Body of pancreas (tissue), 4 donors: ENCODE data around the gene FAM217B. TPM values are rescaled to one million over a fixed set of nuclear protein-coding genes. Genes with fewer than 3 reads are reported as not detected.
A peak's percentile ranks its signal among the peaks of the same experiment; 100 is the strongest.

Experiments
- ATAC-seq: fragments of 150-250 bp; one replicate; pipeline ENCODE4 v1.9.1; 2016
- DNase-seq, 4 donors: peaks; one replicate each; pipeline ENCODE4 v3.0.0-alpha.2; 2019
- H3K27ac ChIP-seq, 4 donors: fragments of 200-600 bp; sonication (generic); 1 replicate in 3 of 4; 2 replicates in 1 of 4; pipeline versions ENCODE4 v1.5.1 to v1.6.1; 2016 to 2019; ENCODE audit warnings: mild to moderate bottlenecking in 1 of 4, mixed read lengths in 1 of 4, moderate library complexity in 1 of 4
- H3K27me3 ChIP-seq, 2 donors: fragments of 200-600 bp; sonication (generic); one replicate each; pipeline ENCODE4 v1.6.0; 2016; ENCODE audit warnings: mild to moderate bottlenecking in 1 of 2
- H3K36me3 ChIP-seq, 2 donors: fragments of 200-600 bp; sonication (generic); replicated peaks in 1 of 2; 2 replicates each; pipeline ENCODE4 v1.5.1; 2016; ENCODE audit warnings: low read depth in 2 of 2; ENCODE audit not compliant: insufficient read depth in 1 of 2
- H3K4me1 ChIP-seq: fragments of 200-600 bp; sonication (generic); one replicate; pipeline ENCODE4 v1.6.0; 2016
- H3K4me3 ChIP-seq, 2 donors: fragments of 200-600 bp; sonication (generic); 1 replicate in 1 of 2; 2 replicates in 1 of 2; pipeline ENCODE4 v1.5.1; 2016 to 2019
- H3K9me3 ChIP-seq, 3 donors: fragments of 200-600 bp; sonication (generic); 1 replicate in 2 of 3; 2 replicates in 1 of 3; pipeline ENCODE4 v1.5.1; 2016
- CTCF ChIP-seq, 7 experiments: fragments of 450-650 bp in 4 of 7; fragments of 200-600 bp in 3 of 7; sonication (generic) in 3 of 7; IDR thresholded peaks; one replicate each; pipeline ENCODE4 v1.5.1; 2016 to 2019; ENCODE audit warnings: antibody characterized with exemption in 7 of 7
- POLR2A ChIP-seq, 3 donors: fragments of 450-650 bp; IDR thresholded peaks; one replicate each; pipeline ENCODE4 v1.6.1; 2016; ENCODE audit warnings: antibody characterized with exemption in 3 of 3, mild to moderate bottlenecking in 2 of 3
- WGBS, 2 donors: methylation state at CpG; one replicate each; pipeline ENCODE4 v1.1.5; 2017; 5-methylcytosine and 5-hydroxymethylcytosine counted together
- intact Hi-C: fragments of 100-400 bp; cut with DNase I; formaldehyde crosslinking; loops from one replicate; pipeline ENCODE4 v1.15.1; 2023
- total RNA-seq, 2 donors: library from RNA; depleted of rRNA; stranded (reverse); fragments of >200 nt; gene quantifications; one replicate each; pipeline ENCODE4 v1.1.0, GENCODE V29; 2016

Gene FAM217B
- total RNA-seq, 2 donors from 2014 or later, result 2.6 to 3.6 TPM

- WGBS, 2 donors, result 72 to 84% methylated on average over 4 of the region's 4 CpGs
- H3K27ac ChIP-seq, result no peak overlapping the region
- no peaks in the 10 kb centered on the region for H3K9me3 ChIP-seq
- TF ChIP-seq POLR2A (IDR thresholded peaks at IDR 0.05), result no peak
- TF ChIP-seq CTCF (IDR thresholded peaks at IDR 0.05), result no peak
- intact Hi-C loops, result no loop called here
- H3K27me3 ChIP-seq, result no peaks in the 10 kb centered on the region
- DNase-seq (no peak), ATAC-seq (no peak)
- no peak overlapping the region for H3K4me3 ChIP-seq
- no peaks in the 10 kb centered on the region for H3K4me1 ChIP-seq
- no peaks in the 10 kb centered on the region for H3K36me3 ChIP-seq
These were observed 52.4 kb downstream of the FAM217B start for GRCh38 chr20:59992526-59993084.

- Histone ChIP-seq H3K36me3 (no peaks in the 10 kb centered on the region), H3K4me3 (no peak overlapping the region), H3K9me3 (no peaks in the 10 kb centered on the region), H3K27ac (no peak overlapping the region), H3K27me3 (no peaks in the 10 kb centered on the region), H3K4me1 (no peaks in the 10 kb centered on the region)
- intact Hi-C loops, result no loop called here
- no peak for DNase-seq
- no peak for ATAC-seq
- 45 to 48% methylated on average over 18 of the region's 18 CpGs for WGBS, 2 donors
- no peak for TF ChIP-seq POLR2A (IDR thresholded peaks at IDR 0.05)
- no peak for TF ChIP-seq CTCF (IDR thresholded peaks at IDR 0.05)
These were observed 53.7 kb downstream of the FAM217B start for GRCh38 chr20:59993736-59994430.

- H3K36me3 ChIP-seq, result no peaks in the 10 kb centered on the region
- no peak overlapping the region for H3K4me3 ChIP-seq
- H3K27me3 ChIP-seq, result no peaks in the 10 kb centered on the region
- WGBS, 2 donors, result 39 to 64% methylated on average over 3 to 5 of the region's 5 CpGs
- DNase-seq (peak in 3 of 4 donors; percentile 20 to 35 (median 31)), ATAC-seq (no peak)
- intact Hi-C loops, result no loop called here
- H3K9me3 ChIP-seq, result no peaks in the 10 kb centered on the region
- no peak overlapping the region for H3K27ac ChIP-seq
- TF ChIP-seq POLR2A (IDR thresholded peaks at IDR 0.05) (no peak), CTCF (IDR thresholded peaks at IDR 0.05) (no peak)
- H3K4me1 ChIP-seq, result no peaks in the 10 kb centered on the region
These were observed 54.5 kb downstream of the FAM217B start for GRCh38 chr20:59994697-59995122.

- no peak for TF ChIP-seq CTCF (IDR thresholded peaks at IDR 0.05)
- no peak for TF ChIP-seq POLR2A (IDR thresholded peaks at IDR 0.05)
- DNase-seq (no peak), ATAC-seq (no peak)
- Histone ChIP-seq H3K36me3 (no peaks in the 10 kb centered on the region), H3K27ac (no peak overlapping the region), H3K4me3 (no peak overlapping the region), H3K27me3 (no peaks in the 10 kb centered on the region), H3K4me1 (no peaks in the 10 kb centered on the region), H3K9me3 (no peaks in the 10 kb centered on the region)
- intact Hi-C loops, result no loop called here
- WGBS, 2 donors, result 100% methylated on average over 1 of the region's 1 CpG
These were observed 55.9 kb downstream of the FAM217B start for GRCh38 chr20:59996108-59996507.

- no peaks in the 10 kb centered on the region for H3K36me3 ChIP-seq
- H3K4me3 ChIP-seq, result no peak overlapping the region
- 86 to 97% methylated on average over 2 of the region's 2 CpGs for WGBS, 2 donors
- TF ChIP-seq CTCF (IDR thresholded peaks at IDR 0.05) (no peak), POLR2A (IDR thresholded peaks at IDR 0.05) (no peak)
- H3K27ac ChIP-seq, result no peak overlapping the region
- no peaks in the 10 kb centered on the region for H3K9me3 ChIP-seq
- DNase-seq, result no peak
- H3K4me1 ChIP-seq, result no peaks in the 10 kb centered on the region
- no peak for ATAC-seq
- intact Hi-C loops, result no loop called here
- H3K27me3 ChIP-seq, result no peaks in the 10 kb centered on the region
These were observed 57.7 kb downstream of the FAM217B start for GRCh38 chr20:59997896-59998295.
